ENCODE measurements around the gene MRPL24.

DNA sequence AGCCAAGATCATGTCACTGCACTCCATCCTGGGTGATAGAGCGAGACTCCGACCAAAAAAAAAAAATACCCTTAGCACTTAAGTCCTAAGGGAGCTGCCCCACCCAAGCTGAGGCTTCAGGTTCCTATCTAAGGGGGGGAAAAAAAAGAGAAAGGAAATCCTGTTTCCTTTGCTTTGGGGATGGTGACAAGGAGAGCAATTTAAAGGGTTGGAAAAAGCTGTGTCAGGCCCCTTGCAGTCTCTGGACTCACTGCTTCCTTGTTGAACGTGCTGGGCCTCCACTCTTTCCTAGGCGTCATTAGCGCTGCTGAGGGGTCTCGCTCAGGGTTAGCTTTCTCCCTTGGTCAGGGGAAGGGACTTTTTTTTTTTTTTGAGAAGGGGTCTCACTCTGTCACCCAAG, 44.6 kb upstream of the MRPL24 start:
- TF ChIP-seq, protein P1, sequence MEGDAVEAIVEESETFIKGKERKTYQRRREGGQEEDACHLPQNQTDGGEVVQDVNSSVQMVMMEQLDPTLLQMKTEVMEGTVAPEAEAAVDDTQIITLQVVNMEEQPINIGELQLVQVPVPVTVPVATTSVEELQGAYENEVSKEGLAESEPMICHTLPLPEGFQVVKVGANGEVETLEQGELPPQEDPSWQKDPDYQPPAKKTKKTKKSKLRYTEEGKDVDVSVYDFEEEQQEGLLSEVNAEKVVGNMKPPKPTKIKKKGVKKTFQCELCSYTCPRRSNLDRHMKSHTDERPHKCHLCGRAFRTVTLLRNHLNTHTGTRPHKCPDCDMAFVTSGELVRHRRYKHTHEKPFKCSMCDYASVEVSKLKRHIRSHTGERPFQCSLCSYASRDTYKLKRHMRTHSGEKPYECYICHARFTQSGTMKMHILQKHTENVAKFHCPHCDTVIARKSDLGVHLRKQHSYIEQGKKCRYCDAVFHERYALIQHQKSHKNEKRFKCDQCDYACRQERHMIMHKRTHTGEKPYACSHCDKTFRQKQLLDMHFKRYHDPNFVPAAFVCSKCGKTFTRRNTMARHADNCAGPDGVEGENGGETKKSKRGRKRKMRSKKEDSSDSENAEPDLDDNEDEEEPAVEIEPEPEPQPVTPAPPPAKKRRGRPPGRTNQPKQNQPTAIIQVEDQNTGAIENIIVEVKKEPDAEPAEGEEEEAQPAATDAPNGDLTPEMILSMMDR (IDR thresholded peaks at IDR 0.05 in 4 of 5, conservative IDR thresholded peaks at IDR 0.05 in 1 of 5), result no peak
- no peak for TF ChIP-seq POLR2A (IDR thresholded peaks at IDR 0.05)

All from gastrocnemius medialis (tissue), 4 donors.